ENCODE data around the gene EEFSEC. TPM values are rescaled to one million over a fixed set of nuclear protein-coding genes. Genes with fewer than 3 reads are reported as not detected.

The EEFSEC gene
- total RNA-seq, 1 donor from 2014 or later, result 24.6 TPM

DNA sequence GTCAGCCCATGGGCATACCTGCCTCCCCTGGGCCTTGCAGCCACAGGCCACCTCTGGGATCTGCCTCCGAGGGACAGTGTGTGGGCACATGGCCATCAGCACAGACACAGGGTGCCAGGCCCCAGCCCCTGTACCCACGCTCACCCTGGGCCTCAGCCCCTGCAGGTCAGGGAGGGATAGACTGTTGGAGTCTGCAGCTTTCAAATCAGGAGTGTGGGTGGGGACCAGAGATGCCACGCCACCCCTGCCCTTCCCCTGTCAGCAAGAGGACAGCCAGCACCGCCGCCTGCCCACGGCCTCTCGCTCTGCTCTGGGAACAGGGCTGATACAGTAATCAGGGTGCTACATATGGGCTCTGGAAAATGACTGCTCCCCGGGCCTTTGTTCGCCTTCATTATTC, 240.8 kb downstream of the EEFSEC start:
- Histone ChIP-seq H3K36me3 (no peaks in the 10 kb centered on the region), H3K27ac (no peak overlapping the region), H3K9me3 (no peaks in the 10 kb centered on the region), H3K4me1 (no peaks in the 10 kb centered on the region), H3K27me3 (no peaks in the 10 kb centered on the region), H3K4me3 (no peak overlapping the region)
- intact Hi-C loops (cut with DNase I), result no loop called here
- DNase-seq (ENCODE audit: extremely low spot score in 2 of 2), result no peak
- TF ChIP-seq, protein P1, sequence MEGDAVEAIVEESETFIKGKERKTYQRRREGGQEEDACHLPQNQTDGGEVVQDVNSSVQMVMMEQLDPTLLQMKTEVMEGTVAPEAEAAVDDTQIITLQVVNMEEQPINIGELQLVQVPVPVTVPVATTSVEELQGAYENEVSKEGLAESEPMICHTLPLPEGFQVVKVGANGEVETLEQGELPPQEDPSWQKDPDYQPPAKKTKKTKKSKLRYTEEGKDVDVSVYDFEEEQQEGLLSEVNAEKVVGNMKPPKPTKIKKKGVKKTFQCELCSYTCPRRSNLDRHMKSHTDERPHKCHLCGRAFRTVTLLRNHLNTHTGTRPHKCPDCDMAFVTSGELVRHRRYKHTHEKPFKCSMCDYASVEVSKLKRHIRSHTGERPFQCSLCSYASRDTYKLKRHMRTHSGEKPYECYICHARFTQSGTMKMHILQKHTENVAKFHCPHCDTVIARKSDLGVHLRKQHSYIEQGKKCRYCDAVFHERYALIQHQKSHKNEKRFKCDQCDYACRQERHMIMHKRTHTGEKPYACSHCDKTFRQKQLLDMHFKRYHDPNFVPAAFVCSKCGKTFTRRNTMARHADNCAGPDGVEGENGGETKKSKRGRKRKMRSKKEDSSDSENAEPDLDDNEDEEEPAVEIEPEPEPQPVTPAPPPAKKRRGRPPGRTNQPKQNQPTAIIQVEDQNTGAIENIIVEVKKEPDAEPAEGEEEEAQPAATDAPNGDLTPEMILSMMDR (IDR thresholded peaks at IDR 0.05), result no peak
- TF ChIP-seq POLR2A (IDR thresholded peaks at IDR 0.05), result no peak
- TF ChIP-seq POLR2AphosphoS5 (IDR thresholded peaks at IDR 0.05; ENCODE audit: insufficient read depth in 1 of 2, low read depth in 1 of 2), result no peak

DNA sequence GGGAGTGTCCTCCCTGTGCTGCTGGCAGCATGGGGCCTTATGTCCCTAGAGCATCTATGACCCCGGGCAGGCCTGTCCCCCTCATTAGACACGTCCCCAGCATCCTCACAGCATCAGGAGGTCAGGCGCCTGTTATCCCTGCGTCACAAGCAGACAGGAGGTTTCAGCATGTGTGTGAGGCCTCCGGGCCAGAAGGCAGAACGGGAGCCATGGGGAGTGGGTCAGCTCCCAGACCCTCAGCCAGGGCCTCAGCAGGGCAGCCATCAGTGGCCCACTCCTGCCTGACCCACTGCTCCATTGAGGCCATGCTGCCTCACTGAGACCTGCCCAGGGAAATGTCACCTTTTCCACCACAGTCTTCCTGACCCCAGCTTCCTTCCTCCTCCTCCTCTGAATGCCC, 241.8 kb downstream of the EEFSEC start:
- Histone ChIP-seq H3K36me3 (no peaks in the 10 kb centered on the region), H3K27me3 (no peaks in the 10 kb centered on the region), H3K27ac (no peak overlapping the region), H3K4me1 (no peaks in the 10 kb centered on the region), H3K4me3 (no peak overlapping the region), H3K9me3 (no peaks in the 10 kb centered on the region)
- DNase-seq (ENCODE audit: extremely low spot score in 2 of 2), result no peak
- TF ChIP-seq, protein P1 (IDR thresholded peaks at IDR 0.05), result no peak
- no peak for TF ChIP-seq POLR2AphosphoS5 (IDR thresholded peaks at IDR 0.05; ENCODE audit: insufficient read depth in 1 of 2, low read depth in 1 of 2)
- no peak for TF ChIP-seq POLR2A (IDR thresholded peaks at IDR 0.05)
- intact Hi-C loops (cut with DNase I), result no loop called here

DNA sequence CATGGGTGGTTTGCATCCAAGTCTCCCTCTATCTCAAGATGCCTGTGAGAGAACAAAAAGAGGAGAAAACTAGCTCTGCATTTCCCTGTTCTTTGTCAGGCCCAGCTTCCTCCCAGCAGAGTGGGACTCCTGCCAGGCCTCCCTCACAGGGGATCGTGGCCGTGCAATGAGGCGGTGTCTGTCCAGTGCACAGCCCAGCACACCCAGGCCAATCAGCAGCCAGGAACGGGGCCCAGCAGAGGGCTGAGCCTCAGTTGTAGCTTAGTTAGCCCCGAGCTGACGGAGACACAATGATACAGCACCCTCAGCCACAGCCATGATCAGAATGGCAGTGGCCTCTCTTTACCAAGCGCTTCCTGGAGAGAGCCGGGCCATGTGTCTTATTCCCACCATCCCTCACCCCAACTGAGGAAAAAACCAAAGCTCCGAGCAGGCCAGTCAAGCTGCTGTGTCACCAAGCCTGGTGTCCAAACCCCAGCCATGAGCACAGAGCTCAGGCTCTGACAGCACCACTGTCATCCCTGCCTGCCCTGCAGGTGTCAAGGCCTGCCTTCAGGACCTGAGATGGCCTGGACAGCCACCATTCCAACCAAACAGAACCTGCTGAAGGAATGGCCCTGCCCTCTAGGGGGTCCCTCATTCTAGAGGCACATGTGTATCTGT, 242.3 kb downstream of the EEFSEC start:
- intact Hi-C loops (cut with DNase I), result no loop called here
- Histone ChIP-seq H3K9me3 (no peaks in the 10 kb centered on the region), H3K36me3 (no peaks in the 10 kb centered on the region), H3K27ac (no peak overlapping the region), H3K4me1 (no peaks in the 10 kb centered on the region), H3K27me3 (no peaks in the 10 kb centered on the region), H3K4me3 (no peak overlapping the region)
- DNase-seq (ENCODE audit: extremely low spot score in 2 of 2), result no peak
- TF ChIP-seq POLR2AphosphoS5 (IDR thresholded peaks at IDR 0.05; ENCODE audit: insufficient read depth in 1 of 2, low read depth in 1 of 2) (no peak), POLR2A (IDR thresholded peaks at IDR 0.05) (no peak)
- TF ChIP-seq, protein P1 (IDR thresholded peaks at IDR 0.05), result no peak

DNA sequence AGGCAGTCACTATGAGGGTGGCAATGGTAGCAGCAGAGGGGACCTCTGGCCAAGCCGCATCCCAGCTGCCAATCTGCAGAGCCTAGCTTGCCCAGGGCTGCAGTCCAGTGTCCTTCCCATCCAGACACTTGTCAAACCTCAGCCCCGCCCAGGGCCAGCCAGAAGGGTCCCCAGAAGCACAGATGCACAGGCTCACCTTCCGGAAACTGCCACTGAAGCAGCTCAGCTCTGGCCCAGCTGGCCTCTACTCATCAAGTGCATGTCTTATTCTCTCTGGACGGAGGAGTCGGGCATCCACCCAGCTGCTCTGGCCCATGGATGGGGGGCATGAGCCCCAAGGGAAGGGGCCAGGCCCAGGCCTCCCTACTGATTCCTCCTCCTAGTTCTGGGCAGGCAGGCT, 244.2 kb downstream of the EEFSEC start:
- Histone ChIP-seq H3K27me3 (no peaks in the 10 kb centered on the region), H3K4me3 (no peak overlapping the region), H3K27ac (no peak overlapping the region), H3K4me1 (no peaks in the 10 kb centered on the region), H3K36me3 (no peaks in the 10 kb centered on the region), H3K9me3 (no peaks in the 10 kb centered on the region)
- intact Hi-C loops (cut with DNase I), result no loop called here
- DNase-seq (ENCODE audit: extremely low spot score in 2 of 2), result no peak
- TF ChIP-seq, protein P1 (IDR thresholded peaks at IDR 0.05), result no peak
- TF ChIP-seq POLR2A (IDR thresholded peaks at IDR 0.05) (no peak), POLR2AphosphoS5 (IDR thresholded peaks at IDR 0.05; ENCODE audit: insufficient read depth in 1 of 2, low read depth in 1 of 2) (no peak)

DNA sequence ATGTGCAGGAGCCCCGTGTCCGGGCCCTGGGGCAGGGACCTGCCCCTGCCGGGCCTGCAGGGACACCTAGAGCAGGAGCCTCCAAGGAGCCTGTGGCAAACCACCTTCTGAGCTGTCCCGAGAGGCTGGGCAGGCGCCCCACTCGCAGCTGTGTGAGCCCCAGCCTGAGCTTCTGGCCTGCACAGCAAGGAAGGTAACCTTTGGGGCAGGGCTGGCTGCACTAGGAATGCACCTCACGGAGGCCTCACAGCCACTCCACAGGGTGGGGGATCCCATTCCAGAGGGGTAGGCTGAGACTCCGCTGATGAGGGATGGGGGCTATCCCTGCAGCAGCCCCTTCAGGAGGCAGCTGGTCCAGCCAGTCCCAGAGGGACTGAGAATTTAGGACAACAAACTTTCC, 245.3 kb downstream of the EEFSEC start:
- intact Hi-C loops (cut with DNase I), result no loop called here

More for the DNA sequence above, 245.3 kb downstream of the EEFSEC start:
- Histone ChIP-seq H3K27me3 (no peaks in the 10 kb centered on the region), H3K36me3 (no peaks in the 10 kb centered on the region), H3K4me1 (no peaks in the 10 kb centered on the region), H3K9me3 (no peaks in the 10 kb centered on the region), H3K4me3 (no peak overlapping the region), H3K27ac (no peak overlapping the region)
- DNase-seq (ENCODE audit: extremely low spot score in 2 of 2), result no peak
- TF ChIP-seq POLR2AphosphoS5 (IDR thresholded peaks at IDR 0.05; ENCODE audit: insufficient read depth in 1 of 2, low read depth in 1 of 2) (no peak), POLR2A (IDR thresholded peaks at IDR 0.05) (no peak)
- TF ChIP-seq, protein P1 (IDR thresholded peaks at IDR 0.05), result no peak
